ENCODE measurements around the gene OR2H2. TPM values are rescaled to one million over a fixed set of nuclear protein-coding genes. Genes with fewer than 3 reads are reported as not detected.

Gene OR2H2
- total and polyA plus RNA-seq, 2 experiments from 2014 or later = 0.86 TPM; not detected in 1

DNA sequence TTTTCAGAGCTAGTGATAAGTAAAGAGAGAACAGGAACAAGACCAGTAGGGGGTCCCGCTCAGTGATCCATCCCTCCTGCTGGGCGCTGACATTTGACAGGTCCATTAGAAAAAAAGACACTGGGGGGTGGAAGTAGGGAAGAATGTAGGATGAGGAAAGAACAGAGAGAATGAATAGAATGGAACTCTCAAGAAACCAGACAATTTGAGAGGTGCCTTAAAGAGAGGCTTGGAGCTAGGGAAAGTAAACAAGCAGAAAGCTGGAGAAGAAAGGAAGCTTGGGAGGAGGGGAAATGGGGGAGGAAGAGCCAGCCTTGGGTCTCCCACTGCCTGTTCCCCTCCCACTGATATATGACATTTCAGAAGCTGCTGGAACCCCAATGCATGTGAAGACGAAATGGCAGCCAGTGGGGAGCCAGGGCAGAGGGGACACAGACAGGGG is 39.6 kb downstream of the OR2H2 start:
- H3K9me2 ChIP-seq (ENCODE audit: insufficient read depth) = no peaks in the 10 kb centered on the region
- H3K4me3 Mint-ChIP-seq = peak overlapping the region; percentile 86
- no peak overlapping the region for H2AFZ ChIP-seq
- peaks cover 65% of the 10 kb centered on the region for H3K36me3 Mint-ChIP-seq (ENCODE audit: low read depth)
- H3K4me1 ChIP-seq (ENCODE audit: insufficient read depth) = peaks cover 60% of the 10 kb centered on the region
- no peak for TF ChIP-seq ZNF462 (CRISPR knock-in tag; IDR thresholded peaks at IDR 0.05)
- TF ChIP-seq CREB1 (CRISPR knock-in tag; IDR thresholded peaks at IDR 0.05; ENCODE audit: low read depth) = no peak
- no peak for TF ChIP-seq POLR2AphosphoS5 (IDR thresholded peaks at IDR 0.05; ENCODE audit: low read depth)
- TF ChIP-seq STAT1 (IDR thresholded peaks at IDR 0.05; ENCODE audit: unreplicated experiment) = no peak
- TF ChIP-seq ZNF331 (CRISPR knock-in tag; IDR thresholded peaks at IDR 0.05; ENCODE audit: low read depth) = no peak
- no peak for TF ChIP-seq EZH2phosphoT487 (IDR thresholded peaks at IDR 0.05; ENCODE audit: unreplicated experiment)
- peak; percentile 45 for TF ChIP-seq NANOG (IDR thresholded peaks at IDR 0.05; ENCODE audit: borderline replicate concordance)
- TF ChIP-seq ETS1 (IDR thresholded peaks at IDR 0.05) = peak; percentile 39; the same call in 1 of the 2 replicates
- no peaks in the 10 kb centered on the region for H3K27me3 ChIP-seq (ENCODE audit: insufficient read depth)
- peak overlapping the region; percentile 47 for H3K27ac Mint-ChIP-seq
- peaks cover 51% of the 10 kb centered on the region for H3F3A ChIP-seq (replicated peaks; ENCODE audit: low read depth)
- peak overlapping the region; percentile 86 for H3K27ac ChIP-seq (ENCODE audit: low read depth)
- H4K20me1 ChIP-seq (replicated peaks; ENCODE audit: insufficient read depth) = peaks cover 24% of the 10 kb centered on the region
- peaks cover 72% of the 10 kb centered on the region for H3K4me1 Mint-ChIP-seq
- H3K27me3 Mint-ChIP-seq (ENCODE audit: insufficient read depth, low read depth, poor library complexity) = peaks cover 38% of the 10 kb centered on the region
- H3K79me2 ChIP-seq (replicated peaks; ENCODE audit: insufficient read depth) = peaks cover 79% of the 10 kb centered on the region
- no peaks in the 10 kb centered on the region for H3K9me3 Mint-ChIP-seq
- H3K36me3 ChIP-seq (ENCODE audit: insufficient read depth) = peaks cover 39% of the 10 kb centered on the region
- ATAC-seq (no peak), DNase-seq (ENCODE audit: low spot score) (peak; percentile 58)
- peak overlapping the region; percentile 98 for H3K4me2 ChIP-seq
- peak overlapping the region; percentile 96 for H3K4me3 ChIP-seq

Measured in GM23338 (cell line).